Measurements from ENCODE around the gene EMSY. TPM values are rescaled to one million over a fixed set of nuclear protein-coding genes. Genes with fewer than 3 reads are reported as not detected.

Gene EMSY
- total and polyA plus RNA-seq, 2 of the 8 experiments (the other 6 are each of a cell fraction or from before 2014, with no cell fraction given), result 29.6 to 34.6 TPM

DNA sequence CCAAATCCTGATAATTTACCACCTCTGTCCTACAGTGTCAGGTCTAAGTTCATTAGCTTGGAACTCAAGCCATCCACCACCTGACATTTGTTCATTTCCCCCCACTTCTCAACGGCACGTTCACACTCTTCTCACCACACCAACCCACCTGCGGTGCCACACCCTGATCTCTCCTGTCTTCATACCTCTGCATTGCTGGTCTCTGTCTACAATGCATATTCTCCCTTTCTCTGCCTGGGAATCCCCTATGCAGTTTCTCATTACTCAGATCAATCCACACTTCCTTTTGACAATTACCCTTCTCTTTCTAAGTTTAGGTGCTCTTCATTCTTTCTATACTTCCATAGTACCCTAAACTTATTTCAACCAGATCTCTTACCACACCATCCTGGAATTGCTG is 20.4 kb upstream of the EMSY start:
- Histone ChIP-seq H2BK15ac (ENCODE audit: low read length) (no peak overlapping the region), H3K4ac (replicated peaks; ENCODE audit: insufficient read length, low read depth, low read length) (no peak overlapping the region), H2BK5ac (ENCODE audit: low read depth, low read length) (no peak overlapping the region), H3K56ac (replicated peaks; ENCODE audit: insufficient read length, low read depth, low read length) (no peak overlapping the region), H3K27me3 (replicated peaks in 1 of 4; ENCODE audit: control insufficient read depth in 3 of 4, extremely low read depth in 1 of 4, insufficient read depth in 3 of 4, low read length in 3 of 4) (no peaks in the 10 kb centered on the region; a peak in 1 of 7 replicates), H3K14ac (ENCODE audit: insufficient read length) (no peak overlapping the region), H3K18ac (ENCODE audit: extremely low read depth, low read length) (no peak overlapping the region), H3K36me3 (ENCODE audit: control insufficient read depth in 2 of 4, insufficient read depth in 4 of 4, low read length in 3 of 4) (no peaks in the 10 kb centered on the region), H3K79me1 (ENCODE audit: low read depth, low read length) (no peaks in the 10 kb centered on the region), H2BK20ac (ENCODE audit: low read length) (no peak overlapping the region), H2BK120ac (replicated peaks; ENCODE audit: low read depth, low read length) (no peak overlapping the region), H3K27ac (ENCODE audit: low read depth, low read length) (no peak overlapping the region), H4K8ac (ENCODE audit: extremely low read depth, insufficient read depth, low read length) (no peak overlapping the region), H3K4me2 (ENCODE audit: insufficient read depth in 1 of 2, low read depth in 2 of 2, low read length in 2 of 2) (no peak overlapping the region; a peak in 1 of 4 replicates), H3K4me3 (ENCODE audit: extremely low read depth in 1 of 4, insufficient read depth in 2 of 4, low read depth in 3 of 4, low read length in 4 of 4) (no peak overlapping the region), H4K91ac (replicated peaks; ENCODE audit: insufficient read length, low read length) (no peak overlapping the region), H4K20me1 (replicated peaks in 1 of 2; ENCODE audit: control insufficient read depth in 1 of 2, insufficient read depth in 2 of 2, low read length in 2 of 2) (no peaks in the 10 kb centered on the region), H3K4me1 (replicated peaks in 1 of 4; ENCODE audit: control insufficient read depth in 3 of 4, insufficient read depth in 4 of 4, low read length in 3 of 4) (no peaks in the 10 kb centered on the region), H3K79me2 (ENCODE audit: control insufficient read depth in 1 of 2, insufficient read depth in 2 of 2, low read length in 2 of 2) (no peaks in the 10 kb centered on the region), H3K9me3 (ENCODE audit: insufficient read depth in 2 of 2, low read depth in 1 of 2, low read length in 1 of 2) (no peaks in the 10 kb centered on the region), H2AK5ac (ENCODE audit: low read depth, low read length) (no peak overlapping the region), H4K5ac (ENCODE audit: insufficient read length, low read depth, low read length) (no peak overlapping the region), H2BK12ac (ENCODE audit: low read depth, low read length) (no peak overlapping the region), H3K23me2 (ENCODE audit: low read depth, low read length) (no peaks in the 10 kb centered on the region), H2AFZ (ENCODE audit: low read length) (no peak overlapping the region), H3K9ac (replicated peaks in 1 of 4; ENCODE audit: extremely low read depth in 1 of 4, low read depth in 3 of 4, low read length in 3 of 4) (no peak overlapping the region), H3K23ac (ENCODE audit: insufficient read length) (no peak overlapping the region)
- ChIA-PET CTCF (ENCODE audit: partially characterized antibody) (interaction anchor here (1.0 to 1.6 kb wide), 6 partner anchors 9 to 1366 kb away, joined by 3 to 5 read pairs (median 4); no protein-coding TSS in a partner anchor), POLR2A (ENCODE audit: partially characterized antibody) (interaction anchor here (1.2 kb wide), 1 partner anchor 12 kb away, joined by 4 read pairs; no protein-coding TSS in a partner anchor)
- FAIRE-seq (no peak), DNase-seq (ENCODE audit: low read depth in 1 of 2, low spot score in 2 of 2) (no peak)
- WGBS, 2 experiments (ENCODE audit: extremely low coverage in 1 of 2, insufficient coverage in 1 of 2, insufficient read length in 1 of 2, insufficient replicate concordance in 2 of 2, low coverage in 1 of 2, low lambda C conversion rate in 2 of 2, missing lambda C conversion rate in 1 of 2), result 70% methylated on average over 3 of the region's 3 CpGs; no CpG with 5 or more reads in 1 of the 2 experiments
- TF ChIP-seq KDM1A (IDR thresholded peaks at IDR 0.05; ENCODE audit: borderline replicate concordance, low read length) (no peak), POU5F1 (IDR thresholded peaks at IDR 0.05; ENCODE audit: low read depth, low read length) (no peak), RFX5 (IDR thresholded peaks at IDR 0.05; ENCODE audit: borderline replicate concordance, low read depth, low read length) (no peak), SP1 (IDR thresholded peaks at IDR 0.05; ENCODE audit: low read depth, low read length) (no peak), SRF (IDR thresholded peaks at IDR 0.05; ENCODE audit: low read depth, low read length) (no peak)
